ENCODE data around the gene RALGPS1.

The RALGPS1 gene

GRCh38 chr9:127098916-127099553 is 184.5 kb downstream of the RALGPS1 start:
- peak; percentile 24 for DNase-seq (ENCODE audit: low spot score)

- no peak for DNase-seq (ENCODE audit: low spot score)
Observed at GRCh38 chr9:127099664-127100063, 185.1 kb downstream of the RALGPS1 start.

GRCh38 chr9:127102176-127102575 is 187.6 kb downstream of the RALGPS1 start:
- DNase-seq (ENCODE audit: low spot score), result no peak

GRCh38 chr9:127102788-127103187 is 188.2 kb downstream of the RALGPS1 start:
- DNase-seq (ENCODE audit: low spot score), result no peak

- no peak for DNase-seq (ENCODE audit: low spot score)
Observed at GRCh38 chr9:127104581-127105311, 190.2 kb downstream of the RALGPS1 start.

GRCh38 chr9:127105805-127106465 is 191.4 kb downstream of the RALGPS1 start:
- no peak for DNase-seq (ENCODE audit: low spot score)

- no peak for DNase-seq (ENCODE audit: low spot score)
Observed at GRCh38 chr9:127106466-127106855, 191.9 kb downstream of the RALGPS1 start.

- DNase-seq (ENCODE audit: low spot score), result no peak
Observed at GRCh38 chr9:127107171-127107928, 192.8 kb downstream of the RALGPS1 start.

- DNase-seq (ENCODE audit: low spot score), result no peak
Observed at GRCh38 chr9:127107929-127108876, 193.6 kb downstream of the RALGPS1 start.

GRCh38 chr9:127109212-127109711 is 194.7 kb downstream of the RALGPS1 start:
- no peak for DNase-seq (ENCODE audit: low spot score)

- DNase-seq (ENCODE audit: low spot score), result peak; percentile 21
Observed at GRCh38 chr9:127112056-127112455, 197.5 kb downstream of the RALGPS1 start.

- DNase-seq (ENCODE audit: low spot score), result peak; percentile 28
Observed at GRCh38 chr9:127112735-127113161, 198.2 kb downstream of the RALGPS1 start.

GRCh38 chr9:127113191-127113972 is 198.8 kb downstream of the RALGPS1 start:
- no peak for DNase-seq (ENCODE audit: low spot score)

- no peak for DNase-seq (ENCODE audit: low spot score)
Observed at GRCh38 chr9:127114606-127115005, 200.0 kb downstream of the RALGPS1 start.

- DNase-seq (ENCODE audit: low spot score), result no peak
Observed at GRCh38 chr9:127116088-127116726, 201.6 kb downstream of the RALGPS1 start.

- no peak for DNase-seq (ENCODE audit: low spot score)
Observed at GRCh38 chr9:127116957-127117356, 202.4 kb downstream of the RALGPS1 start.

- no peak for DNase-seq (ENCODE audit: low spot score)
Observed at GRCh38 chr9:127117801-127118200, 203.2 kb downstream of the RALGPS1 start.

- DNase-seq (ENCODE audit: low spot score), result no peak
Observed at GRCh38 chr9:127118597-127119319, 204.2 kb downstream of the RALGPS1 start.

- DNase-seq (ENCODE audit: low spot score), result no peak
Observed at GRCh38 chr9:127119320-127119709, 204.7 kb downstream of the RALGPS1 start.
